Activated naive CD4-positive, alpha-beta T cell treated with anti-CD3 and anti-CD28 coated beads, Interleukin-2, amount 10 ng/mL, durations not matched to agents 7 days and 5 days (primary cell): Measurements from ENCODE around the gene TSPAN15.

ENCODE experiments used
- CTCF ChIA-PET: fragments of 350-600 bp; sonication (Branson Sonifier 250); formaldehyde crosslinking; loops from one replicate; lab custom pipeline; 2021; ENCODE audit warnings: antibody characterized with exemption; lab: Charles Lee
- DNase-seq: peaks from one replicate; pipeline ENCODE4 v3.0.0-alpha.2; 2020
- H3K27ac Mint-ChIP-seq: one replicate; pipeline ENCODE4 v1.8.0; 2021; ENCODE audit warnings: mild to moderate bottlenecking, moderate library complexity, mixed read lengths
- H3K27me3 Mint-ChIP-seq: one replicate; pipeline ENCODE4 v1.8.0; 2021; ENCODE audit warnings: mild to moderate bottlenecking, mixed read lengths
- H3K36me3 Mint-ChIP-seq: one replicate; pipeline ENCODE4 v1.8.0; 2021; ENCODE audit warnings: mixed read lengths
- H3K4me1 Mint-ChIP-seq: one replicate; pipeline ENCODE4 v1.8.0; 2021; ENCODE audit warnings: mixed read lengths
- H3K4me3 Mint-ChIP-seq: one replicate; pipeline ENCODE4 v1.8.0; 2021; ENCODE audit warnings: mild to moderate bottlenecking, moderate library complexity, mixed read lengths
- H3K9me3 Mint-ChIP-seq: one replicate; pipeline ENCODE4 v1.8.0; 2021; ENCODE audit warnings: mixed read lengths

TSPAN15 gene

DNA sequence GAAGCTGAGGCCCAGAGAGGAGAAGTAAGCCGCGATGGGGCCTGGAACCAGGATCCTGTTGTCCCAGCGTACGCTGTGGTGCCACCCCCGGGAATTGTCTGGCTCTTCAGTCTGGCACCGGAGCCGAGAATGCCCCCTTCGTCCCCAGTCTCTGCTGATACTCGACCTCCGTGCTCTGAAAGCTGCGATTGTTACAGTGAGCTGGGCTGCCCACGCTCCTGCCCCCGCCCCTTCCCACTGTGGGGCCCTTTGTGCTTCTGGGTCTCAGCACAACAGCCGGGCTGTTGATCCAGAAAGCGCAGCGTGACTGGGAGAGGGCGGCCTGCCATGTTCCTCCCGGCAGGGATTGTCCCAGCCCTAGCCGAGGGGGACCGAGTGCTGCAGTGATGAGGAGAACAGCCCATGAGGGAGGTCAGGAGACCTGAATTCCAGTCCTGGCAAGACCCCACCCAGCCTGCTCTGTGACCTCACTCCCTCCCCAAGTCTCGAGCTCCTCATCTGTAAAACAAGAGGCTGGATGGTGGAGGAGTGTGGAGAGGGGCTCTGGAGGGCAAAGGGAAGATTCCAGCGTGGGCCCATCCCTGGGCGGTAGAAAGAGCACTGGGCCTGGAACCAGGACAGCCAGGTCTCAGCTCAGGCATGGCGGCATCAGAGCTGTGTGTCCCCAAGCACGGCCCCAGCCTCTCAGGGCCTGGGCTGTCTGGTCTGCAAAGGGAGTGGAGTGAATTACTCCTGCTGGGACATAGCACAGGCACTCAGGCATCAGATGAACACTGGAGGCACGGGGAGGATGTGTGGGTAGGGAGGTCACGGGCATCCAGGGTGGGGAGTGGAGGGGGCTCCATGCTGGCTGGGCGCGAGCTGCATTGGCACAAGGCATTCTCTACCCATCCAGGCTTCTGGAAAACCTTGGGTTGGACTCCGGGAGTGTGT, 43.6 kb downstream of the TSPAN15 start:
- Mint-ChIP-seq H3K36me3 (peaks cover 1% of the 10 kb centered on the region), H3K4me3 (no peak overlapping the region), H3K27me3 (no peaks in the 10 kb centered on the region), H3K9me3 (no peaks in the 10 kb centered on the region), H3K27ac (no peak overlapping the region), H3K4me1 (peaks cover 11% of the 10 kb centered on the region)
- CTCF ChIA-PET: no interaction called here
- DNase-seq: no peak

DNA sequence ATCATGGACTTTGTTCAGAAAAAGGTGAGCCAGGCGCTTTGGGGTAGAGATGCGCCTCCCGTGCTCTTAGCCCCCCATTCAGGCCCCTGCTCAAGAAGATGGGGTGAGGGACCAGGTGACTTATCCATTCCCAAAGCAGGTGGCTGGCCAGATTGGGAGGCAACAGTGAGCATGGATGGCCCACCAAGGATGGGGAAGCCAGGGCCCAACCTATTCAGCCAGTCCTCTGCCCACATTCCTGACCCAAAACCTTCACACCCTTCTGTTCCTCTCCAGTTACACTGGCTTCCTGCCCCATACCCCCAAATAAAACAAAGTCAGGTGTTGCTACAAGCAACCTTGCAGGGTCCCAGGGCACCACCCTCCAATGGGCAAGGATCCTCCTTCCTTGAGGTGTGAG, 44.4 kb downstream of the TSPAN15 start:
- no peak overlapping the region for H3K4me3 Mint-ChIP-seq
- H3K27me3 Mint-ChIP-seq: peaks cover under 1% of the 10 kb centered on the region
- peaks cover 11% of the 10 kb centered on the region for H3K4me1 Mint-ChIP-seq
- H3K27ac Mint-ChIP-seq: no peak overlapping the region
- no peak for DNase-seq
- CTCF ChIA-PET: interaction anchor here (1.9 kb wide), 1 partner anchor 12 kb away, joined by 7 read pairs; no protein-coding TSS in a partner anchor
- H3K9me3 Mint-ChIP-seq: no peaks in the 10 kb centered on the region
- peaks cover 1% of the 10 kb centered on the region for H3K36me3 Mint-ChIP-seq

DNA sequence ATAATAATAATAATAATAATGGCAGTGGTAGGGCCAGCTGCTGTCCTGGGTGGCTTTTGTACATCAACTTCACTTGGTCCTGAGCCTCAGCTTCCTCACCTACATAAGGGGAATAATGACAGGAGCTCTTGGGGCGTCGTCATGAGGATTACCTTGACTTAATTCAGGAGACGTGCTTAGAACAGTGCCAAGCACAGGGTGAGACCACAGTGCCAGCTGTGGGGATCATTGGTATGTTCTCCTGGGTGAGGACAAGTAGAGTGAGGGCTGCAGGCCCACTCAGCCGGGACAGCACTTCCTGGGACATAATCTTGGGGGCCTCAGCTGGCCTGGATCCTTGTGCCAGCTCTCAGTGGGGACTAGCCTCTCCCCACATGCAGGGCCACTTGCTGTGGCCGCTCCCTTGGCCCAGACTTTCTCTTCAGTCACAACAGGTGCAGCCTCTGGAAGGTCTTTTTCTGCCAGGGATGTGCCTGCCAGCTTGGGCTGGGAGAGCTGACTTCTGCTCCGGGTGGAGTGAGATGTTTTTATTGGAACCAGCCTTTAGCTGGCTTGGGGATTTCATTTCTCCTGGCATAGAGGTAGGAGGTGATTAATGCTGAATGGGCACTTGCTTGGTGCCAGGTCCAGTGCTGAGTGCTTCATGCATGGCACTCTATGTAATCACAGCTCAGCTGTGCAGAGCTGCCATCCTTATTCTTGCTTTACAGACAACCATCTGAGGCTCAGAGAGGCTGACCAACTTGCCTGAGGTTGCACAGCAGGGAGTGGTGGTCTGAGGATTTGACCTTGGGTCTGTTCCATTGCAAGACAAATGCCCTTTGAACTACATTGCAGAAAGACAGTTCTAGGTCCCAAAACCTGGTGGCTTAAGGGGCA, 45.3 kb downstream of the TSPAN15 start:
- Mint-ChIP-seq H3K27ac (no peak overlapping the region), H3K36me3 (peaks cover 1% of the 10 kb centered on the region), H3K4me3 (no peak overlapping the region), H3K4me1 (peaks cover 11% of the 10 kb centered on the region), H3K9me3 (no peaks in the 10 kb centered on the region), H3K27me3 (peaks cover 5% of the 10 kb centered on the region)
- DNase-seq: no peak
- CTCF ChIA-PET: interaction anchor here (1.9 kb wide), 1 partner anchor 11 kb away, joined by 7 read pairs; no protein-coding TSS in a partner anchor

DNA sequence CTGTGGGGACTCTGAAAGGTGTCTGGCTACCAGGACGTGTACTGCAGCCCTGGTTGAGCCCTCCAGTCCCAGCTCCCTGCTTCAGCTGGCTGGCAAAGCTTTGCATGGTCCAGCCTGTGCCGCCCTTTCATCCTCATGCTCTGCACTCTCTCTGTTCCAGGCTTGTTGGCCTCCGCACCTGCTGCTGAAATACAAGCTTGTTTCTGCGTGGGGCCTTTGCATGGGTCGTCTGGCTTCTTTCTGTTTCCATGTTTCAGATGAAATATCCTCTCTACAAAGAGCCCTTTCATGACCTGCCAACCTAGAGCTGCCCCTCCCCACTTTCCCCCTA, 45.9 kb downstream of the TSPAN15 start:
- no peaks in the 10 kb centered on the region for H3K9me3 Mint-ChIP-seq
- peaks cover 5% of the 10 kb centered on the region for H3K27me3 Mint-ChIP-seq
- no peaks in the 10 kb centered on the region for H3K36me3 Mint-ChIP-seq
- H3K4me1 Mint-ChIP-seq: peaks cover 9% of the 10 kb centered on the region
- no peak overlapping the region for H3K4me3 Mint-ChIP-seq
- no peak overlapping the region for H3K27ac Mint-ChIP-seq
- no peak for DNase-seq
- CTCF ChIA-PET: interaction anchor here (1.9 kb wide), 1 partner anchor 10 kb away, joined by 7 read pairs; no protein-coding TSS in a partner anchor

GRCh38 chr10:69497611-69498390, 46.5 kb downstream of the TSPAN15 start:
- no peak overlapping the region for H3K4me3 Mint-ChIP-seq
- CTCF ChIA-PET: interaction anchor here (1.9 kb wide), 1 partner anchor 10 kb away, joined by 7 read pairs; no protein-coding TSS in a partner anchor
- no peaks in the 10 kb centered on the region for H3K36me3 Mint-ChIP-seq
- no peak for DNase-seq
- no peak overlapping the region for H3K27ac Mint-ChIP-seq
- H3K9me3 Mint-ChIP-seq: no peaks in the 10 kb centered on the region
- peaks cover 8% of the 10 kb centered on the region for H3K4me1 Mint-ChIP-seq
- peaks cover 5% of the 10 kb centered on the region for H3K27me3 Mint-ChIP-seq

GRCh38 chr10:69498711-69499471, 47.6 kb downstream of the TSPAN15 start:
- Mint-ChIP-seq H3K9me3 (no peaks in the 10 kb centered on the region), H3K36me3 (no peaks in the 10 kb centered on the region), H3K27me3 (peaks cover 5% of the 10 kb centered on the region), H3K27ac (no peak overlapping the region), H3K4me1 (peaks cover 8% of the 10 kb centered on the region), H3K4me3 (no peak overlapping the region)
- peak; percentile 17 for DNase-seq
- CTCF ChIA-PET: interaction anchor here (0.7 to 1.8 kb wide), 3 partner anchors 8 to 49 kb away, joined by 3 to 5 read pairs (median 4); no protein-coding TSS in a partner anchor

DNA sequence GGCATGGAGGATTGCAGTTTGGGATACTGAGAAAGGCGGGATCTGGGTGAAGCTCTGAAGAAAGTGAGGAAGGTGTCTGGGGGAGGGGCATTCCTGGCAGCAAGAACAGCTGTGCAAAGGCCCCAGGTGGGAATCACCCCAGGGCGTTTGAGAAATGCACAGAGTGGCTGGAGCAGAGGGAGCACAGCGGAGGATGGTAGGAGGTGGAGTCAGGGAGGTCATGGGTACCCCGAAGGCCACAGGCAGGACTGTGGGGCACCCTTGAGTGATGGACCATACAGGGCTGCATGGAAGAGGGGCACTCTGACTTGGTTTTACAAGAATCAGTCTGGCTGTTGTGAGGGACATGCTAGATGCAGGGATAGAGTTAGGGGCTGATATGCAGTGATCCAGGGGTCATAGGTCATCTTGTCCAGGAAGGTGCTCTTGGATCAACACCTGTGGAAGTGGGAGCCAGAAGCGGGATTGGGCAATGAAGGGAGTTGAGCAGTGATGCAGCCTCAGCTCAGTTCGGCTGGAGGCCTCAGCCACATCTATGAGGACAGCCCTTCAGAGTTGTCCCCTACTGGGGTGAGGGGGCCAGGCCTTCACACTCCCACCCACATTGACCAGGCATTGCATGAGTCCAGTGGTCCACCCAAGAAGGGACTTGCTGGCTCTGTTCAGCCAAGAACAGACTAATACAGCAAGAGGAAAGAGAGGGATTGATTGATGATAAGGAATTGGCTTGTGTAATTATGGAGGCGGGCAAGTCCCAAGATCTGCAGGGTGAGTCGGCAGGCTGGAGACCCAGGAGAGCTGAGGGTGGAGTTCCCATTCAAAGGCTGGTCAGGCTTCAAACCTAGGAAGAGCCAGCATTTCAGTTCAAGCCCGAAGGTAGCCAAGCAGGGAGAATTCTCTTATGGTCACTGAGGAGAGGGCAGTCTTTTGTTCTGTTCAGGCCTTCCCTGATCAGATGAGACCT, 48.7 kb downstream of the TSPAN15 start:
- Mint-ChIP-seq H3K27ac (no peak overlapping the region), H3K36me3 (no peaks in the 10 kb centered on the region), H3K27me3 (peaks cover 5% of the 10 kb centered on the region), H3K4me1 (peaks cover 8% of the 10 kb centered on the region), H3K9me3 (no peaks in the 10 kb centered on the region), H3K4me3 (no peak overlapping the region)
- CTCF ChIA-PET: interaction anchor here (1.1 to 1.8 kb wide), 2 partner anchors 7 to 50 kb away, joined by 3 to 5 read pairs; no protein-coding TSS in a partner anchor
- DNase-seq: no peak

DNA sequence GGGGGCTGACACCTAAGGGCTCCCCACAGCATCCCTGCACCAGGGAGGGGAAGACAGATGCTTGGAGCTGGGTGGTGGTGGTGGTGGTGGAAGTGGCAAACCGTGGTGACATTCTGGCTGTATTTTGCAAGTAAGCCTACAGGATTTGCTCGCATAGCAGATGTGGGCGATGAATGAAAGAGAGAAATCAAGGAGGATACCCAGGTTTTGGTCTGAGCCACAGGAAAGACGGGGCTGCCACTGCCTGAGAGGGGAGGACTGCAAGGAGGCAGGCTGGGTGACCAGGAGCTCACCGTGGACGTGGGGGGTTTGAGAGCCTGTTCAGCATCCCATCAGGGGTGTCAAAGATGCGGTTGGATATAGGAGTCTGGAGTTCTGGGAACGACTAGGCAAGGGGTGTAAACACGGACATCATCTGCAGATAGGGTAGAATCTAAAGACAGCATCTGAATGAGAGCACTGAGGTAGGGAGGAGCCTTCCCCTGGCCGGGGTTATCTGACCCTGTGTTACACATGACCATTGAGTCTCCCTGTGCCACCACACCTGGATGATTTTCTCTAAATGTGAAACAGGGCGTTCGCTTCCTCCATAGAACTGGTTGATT, 49.7 kb downstream of the TSPAN15 start:
- Mint-ChIP-seq H3K4me3 (no peak overlapping the region), H3K27me3 (peaks cover 5% of the 10 kb centered on the region), H3K27ac (no peak overlapping the region), H3K36me3 (no peaks in the 10 kb centered on the region), H3K4me1 (peaks cover 8% of the 10 kb centered on the region), H3K9me3 (no peaks in the 10 kb centered on the region)
- CTCF ChIA-PET: no interaction called here
- DNase-seq: no peak

DNA sequence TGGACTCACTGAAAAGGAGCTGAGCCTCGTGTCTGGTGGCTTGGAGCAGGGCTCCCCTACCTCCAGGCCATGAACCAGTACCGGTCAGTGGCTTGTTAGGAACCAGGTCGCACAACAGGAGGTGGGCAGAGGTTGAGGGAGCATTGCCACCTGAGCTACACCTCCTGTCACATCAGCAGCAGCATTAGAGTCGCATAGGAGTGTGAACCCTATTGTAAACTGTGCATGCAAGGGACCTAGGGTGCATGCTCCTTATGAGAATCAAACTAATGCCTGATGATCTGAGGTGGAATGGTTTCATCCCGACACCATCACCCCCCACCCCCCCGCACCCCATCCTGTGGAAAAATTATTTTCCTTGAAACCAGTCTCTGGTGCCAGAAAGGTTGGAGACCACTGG, 50.4 kb downstream of the TSPAN15 start:
- no peak overlapping the region for H3K4me3 Mint-ChIP-seq
- no peaks in the 10 kb centered on the region for H3K36me3 Mint-ChIP-seq
- no peak for DNase-seq
- no peaks in the 10 kb centered on the region for H3K9me3 Mint-ChIP-seq
- peaks cover 5% of the 10 kb centered on the region for H3K27me3 Mint-ChIP-seq
- peaks cover 8% of the 10 kb centered on the region for H3K4me1 Mint-ChIP-seq
- CTCF ChIA-PET: no interaction called here
- H3K27ac Mint-ChIP-seq: no peak overlapping the region

GRCh38 chr10:69502589-69502988, 51.3 kb downstream of the TSPAN15 start:
- Mint-ChIP-seq H3K4me3 (no peak overlapping the region), H3K4me1 (peaks cover 14% of the 10 kb centered on the region), H3K9me3 (no peaks in the 10 kb centered on the region), H3K36me3 (no peaks in the 10 kb centered on the region), H3K27ac (no peak overlapping the region), H3K27me3 (peaks cover 5% of the 10 kb centered on the region)
- CTCF ChIA-PET: no interaction called here
- peak; percentile 13 for DNase-seq

- CTCF ChIA-PET: interaction anchor here (1.5 kb wide), 1 partner anchor 134 kb away, joined by 4 read pairs; no protein-coding TSS in a partner anchor
- no peak overlapping the region for H3K27ac Mint-ChIP-seq
- H3K4me3 Mint-ChIP-seq: no peak overlapping the region
Observed at GRCh38 chr10:69503001-69503895, 52.0 kb downstream of the TSPAN15 start.

More at GRCh38 chr10:69503001-69503895, 52.0 kb downstream of the TSPAN15 start:
- peaks cover 14% of the 10 kb centered on the region for H3K4me1 Mint-ChIP-seq
- DNase-seq: peak; percentile 11
- H3K36me3 Mint-ChIP-seq: no peaks in the 10 kb centered on the region
- peaks cover 9% of the 10 kb centered on the region for H3K27me3 Mint-ChIP-seq
- H3K9me3 Mint-ChIP-seq: no peaks in the 10 kb centered on the region
